D341Med (cell line): ENCODE measurements around the gene ARHGAP26.
"Not testable (repeated sequence)": the region's sequence is repeated elsewhere in the genome, so short reads cannot be mapped to it uniquely, and the experiment has no call there.

ENCODE experiments used
- DNase-seq: peaks from one replicate; pipeline ENCODE4 v3.0.0; 2012; ENCODE audit warnings: low spot score

The ARHGAP26 gene

DNA sequence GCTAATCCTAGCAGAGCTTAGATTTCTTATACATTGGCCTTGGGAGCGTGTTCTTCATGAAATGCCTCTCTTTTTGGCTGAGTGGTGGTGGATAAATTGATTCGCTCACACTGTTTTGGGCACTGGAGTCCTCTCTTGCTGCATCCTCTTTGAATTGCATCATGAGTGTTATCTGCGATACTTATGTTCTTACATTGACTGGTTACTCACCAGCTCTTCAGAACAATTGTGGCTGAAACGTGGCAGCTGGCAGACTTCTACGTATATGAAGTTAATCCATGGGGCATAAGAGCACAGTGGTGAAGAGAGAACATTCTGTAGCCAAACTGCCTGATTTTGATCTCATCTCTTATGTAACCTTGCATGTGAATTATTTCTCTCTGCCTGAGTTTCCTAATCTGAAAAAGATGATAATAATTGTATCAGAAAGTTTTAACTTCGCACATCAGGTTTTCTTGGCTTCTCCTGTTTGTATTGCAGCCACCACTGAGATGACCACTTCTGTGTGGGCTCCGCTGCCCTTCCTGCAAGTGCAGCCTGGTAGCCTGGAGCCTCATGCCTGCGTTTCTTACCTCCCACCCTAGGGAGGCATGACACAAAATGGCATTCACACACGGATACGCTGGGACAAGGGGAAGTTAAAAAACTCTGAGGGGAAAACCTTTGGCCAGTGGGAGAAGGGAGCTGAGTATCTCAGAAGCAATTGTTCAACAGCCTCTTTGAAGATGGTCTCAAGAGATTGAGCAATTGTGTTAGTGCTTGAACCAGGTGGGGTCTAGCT, 295.2 kb downstream of the ARHGAP26 start:
- no peak for DNase-seq

DNA sequence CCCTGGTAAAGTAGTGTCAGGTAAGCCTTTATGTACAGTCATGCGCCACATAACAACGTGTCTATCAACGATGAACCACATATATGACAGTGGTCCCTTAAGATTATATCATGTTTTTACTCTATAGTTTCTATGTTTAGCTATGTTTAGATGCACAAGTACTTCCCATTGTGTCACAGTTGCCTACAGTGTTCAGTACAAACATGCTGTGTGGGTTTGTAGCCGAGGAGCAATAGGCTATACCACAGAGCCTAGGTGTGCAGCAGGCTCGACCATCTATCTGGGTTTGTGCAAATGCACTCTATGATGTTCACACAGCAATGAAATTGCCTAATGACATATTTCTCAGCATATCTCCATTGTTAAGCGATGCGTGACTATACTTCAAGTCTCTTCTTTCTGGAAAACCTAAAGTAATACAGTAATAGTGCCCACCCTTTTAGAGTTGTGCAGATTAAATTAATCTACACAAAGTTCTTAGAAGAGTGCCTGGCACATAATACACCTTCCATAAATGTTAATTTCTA, 295.9 kb downstream of the ARHGAP26 start:
- DNase-seq: no peak

DNA sequence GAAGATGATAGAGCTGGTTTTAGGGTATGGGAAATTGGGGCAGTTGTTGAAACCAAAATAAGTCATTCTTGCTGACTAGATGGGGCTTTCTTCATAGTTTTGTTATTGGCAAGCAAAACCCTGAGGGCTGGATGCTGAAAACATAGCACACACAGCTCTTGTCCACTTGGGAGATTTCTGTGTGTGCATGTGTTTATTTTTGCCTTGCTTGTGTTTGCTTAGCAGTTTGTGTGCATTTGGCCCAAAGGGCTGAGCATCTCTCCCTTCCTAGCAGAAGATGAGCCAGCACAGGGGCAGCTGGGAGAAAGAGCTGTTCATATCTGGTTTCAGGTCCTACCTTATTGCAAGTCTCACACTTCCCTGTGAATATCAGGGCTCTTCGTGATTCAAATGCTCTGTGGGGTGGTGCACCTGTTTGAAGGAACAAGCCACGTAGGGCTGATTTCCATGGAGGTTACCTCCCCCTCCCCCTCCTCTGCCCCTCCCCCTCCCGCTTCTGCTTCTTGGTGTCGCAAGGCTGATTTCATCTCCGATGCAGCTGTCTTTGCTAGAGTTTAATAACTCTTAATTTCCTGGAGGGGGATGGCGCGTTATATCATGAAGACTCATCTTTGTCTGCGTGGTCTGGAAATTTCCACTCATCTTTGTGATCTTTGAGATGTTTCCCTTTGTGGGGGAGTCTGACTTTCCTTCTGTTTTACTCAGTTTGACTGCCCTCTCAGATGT, 296.5 kb downstream of the ARHGAP26 start:
- DNase-seq: no peak

DNA sequence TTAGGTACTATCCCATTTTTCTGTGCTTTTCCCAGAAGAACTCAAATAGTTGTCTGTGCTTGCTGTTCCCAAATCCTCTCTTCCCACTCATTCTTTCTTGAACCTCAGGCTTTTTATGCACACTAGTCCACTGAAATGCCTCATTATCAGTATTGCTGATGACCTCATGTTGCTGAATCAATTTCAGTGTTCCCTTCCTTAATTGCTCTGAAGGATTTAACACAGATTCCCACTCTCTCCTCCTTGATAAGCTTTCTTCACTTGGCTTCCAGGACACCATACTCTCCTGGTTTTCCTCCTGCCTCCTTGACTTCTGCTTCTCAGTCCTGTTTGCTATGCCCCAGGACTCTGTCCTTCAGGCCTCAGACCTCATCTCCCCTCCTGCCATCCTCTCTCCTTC, 298.5 kb downstream of the ARHGAP26 start:
- no peak for DNase-seq

DNA sequence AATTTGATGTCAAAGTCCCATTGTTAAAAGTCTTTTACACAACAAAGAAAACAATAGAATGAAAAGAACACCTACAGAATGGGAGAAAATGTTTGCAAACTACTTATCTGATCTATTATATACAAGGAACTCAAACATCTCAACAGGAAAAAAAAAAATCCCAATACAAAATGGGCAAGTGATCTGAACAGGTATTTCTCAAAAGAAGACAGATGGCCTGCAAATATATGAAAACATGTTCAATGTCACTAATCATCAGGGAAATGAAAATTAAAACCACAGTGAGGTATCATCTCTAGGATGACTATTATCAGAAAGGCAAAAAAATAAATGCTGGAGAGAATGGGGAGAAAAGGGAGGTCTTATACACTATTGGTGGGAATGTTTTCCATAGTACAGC, 301.8 kb downstream of the ARHGAP26 start:
- no peak for DNase-seq

DNA sequence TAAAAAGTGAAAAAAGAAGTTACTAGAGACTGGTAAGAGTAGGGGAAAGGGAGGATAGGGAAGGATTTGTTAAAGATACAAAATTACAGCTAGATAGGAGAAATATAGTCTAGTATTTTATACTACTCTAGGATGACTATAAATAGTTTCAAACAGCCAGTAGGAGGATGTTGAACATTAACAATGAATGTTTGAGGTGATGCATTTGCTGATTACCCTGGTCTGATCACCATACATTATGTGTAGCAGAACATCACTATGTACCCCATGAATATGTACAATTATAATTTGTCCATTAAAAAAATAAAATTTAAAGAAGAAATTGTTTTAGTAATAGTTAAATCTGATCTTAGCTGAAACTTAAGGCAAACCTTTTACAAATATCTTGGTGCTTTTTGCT, 302.6 kb downstream of the ARHGAP26 start:
- no peak for DNase-seq

DNA sequence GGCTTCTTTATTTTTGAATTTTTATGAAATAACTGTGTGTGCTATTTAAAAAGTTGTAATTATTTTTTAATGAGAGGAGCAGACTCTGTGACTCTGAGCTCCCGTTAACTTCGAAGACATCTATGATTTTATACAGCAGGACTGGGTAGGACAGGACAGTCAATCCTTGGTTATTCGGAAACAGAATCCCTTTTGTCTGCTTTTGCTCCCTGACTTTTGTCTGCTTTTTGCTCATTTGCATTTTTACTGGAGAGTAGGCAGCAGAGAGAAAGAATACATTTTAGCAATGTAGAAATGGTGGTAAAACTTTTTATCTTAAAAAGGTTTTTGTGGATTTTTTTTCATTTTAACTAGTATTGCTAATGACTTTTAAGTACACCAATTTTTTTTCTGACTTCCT, 303.6 kb downstream of the ARHGAP26 start:
- DNase-seq: no peak

DNA sequence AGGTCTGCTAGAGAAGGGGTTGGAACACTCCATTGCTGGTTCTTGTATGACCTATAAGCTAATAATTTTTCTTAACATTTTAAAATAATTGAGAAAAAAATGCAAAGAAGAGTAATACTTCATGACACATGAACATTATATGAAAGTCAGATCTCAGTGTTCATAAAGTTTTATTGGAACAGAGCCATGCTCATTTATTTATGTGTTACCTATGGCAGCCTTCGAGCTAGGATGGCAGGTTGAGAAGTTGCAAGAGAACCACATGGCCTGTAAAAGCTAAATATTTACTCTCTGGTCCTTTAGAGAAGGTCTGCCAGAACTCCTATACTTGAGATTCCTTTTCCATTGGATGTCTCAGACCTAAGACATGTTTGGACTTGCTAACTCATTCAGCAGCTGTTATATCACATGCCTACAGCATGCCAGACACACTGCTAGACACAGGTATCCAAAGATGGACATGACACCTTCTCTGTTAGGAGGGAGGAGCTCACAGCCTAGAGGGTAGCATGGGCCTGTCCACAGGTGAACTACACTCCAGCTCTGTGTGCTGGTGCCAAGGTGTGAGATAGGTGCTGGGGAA, 304.3 kb downstream of the ARHGAP26 start:
- no peak for DNase-seq

DNA sequence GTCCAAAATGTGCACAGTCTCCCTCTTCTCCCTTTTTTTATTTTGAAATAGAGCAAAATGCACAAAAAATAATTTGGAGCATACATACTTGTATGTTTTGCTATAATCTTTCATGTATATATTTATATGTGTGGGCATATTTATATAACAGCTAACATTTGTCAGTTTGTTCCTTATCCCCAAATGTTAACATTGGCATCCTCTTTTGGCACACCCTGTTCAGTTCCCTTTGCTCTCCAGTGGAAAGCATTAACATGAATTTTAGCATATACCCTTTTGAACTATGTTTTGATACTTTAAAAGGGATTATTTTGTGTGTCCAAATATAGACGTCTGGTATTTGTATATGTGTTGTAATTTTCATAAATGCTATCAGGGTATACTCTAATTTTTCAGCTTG, 306.2 kb downstream of the ARHGAP26 start:
- no peak for DNase-seq

DNA sequence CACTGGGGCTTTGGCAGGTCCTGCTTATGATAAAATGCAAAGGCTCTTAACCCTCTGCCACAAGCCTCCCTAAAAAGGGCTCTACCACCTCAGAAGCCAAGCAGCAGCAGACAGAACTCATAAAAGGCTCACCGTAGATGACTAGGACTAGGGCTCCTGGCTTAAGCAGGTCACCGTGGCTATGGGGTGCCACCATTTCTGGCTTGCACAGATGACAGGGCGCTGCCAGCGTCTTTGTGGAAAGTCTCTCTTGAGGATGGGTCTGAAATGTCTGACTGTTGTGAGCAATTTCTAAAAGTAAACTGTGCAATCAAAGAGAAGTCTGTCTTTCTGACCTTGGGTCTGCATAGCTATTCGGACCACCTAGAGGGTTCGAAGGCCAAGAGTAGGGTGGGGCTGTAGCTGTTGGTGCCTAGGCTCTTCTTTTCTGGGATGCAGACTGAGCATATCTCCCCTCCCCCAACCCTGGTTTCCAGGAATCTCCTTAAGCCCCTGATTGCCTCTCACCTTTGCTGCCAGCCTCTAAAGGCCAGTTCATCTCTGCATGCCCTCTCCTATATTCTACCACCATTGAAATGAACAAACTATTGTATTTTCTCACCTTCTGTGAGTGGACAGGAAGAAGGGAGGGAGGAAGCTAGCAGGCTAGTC, 307.4 kb downstream of the ARHGAP26 start:
- no peak for DNase-seq

DNA sequence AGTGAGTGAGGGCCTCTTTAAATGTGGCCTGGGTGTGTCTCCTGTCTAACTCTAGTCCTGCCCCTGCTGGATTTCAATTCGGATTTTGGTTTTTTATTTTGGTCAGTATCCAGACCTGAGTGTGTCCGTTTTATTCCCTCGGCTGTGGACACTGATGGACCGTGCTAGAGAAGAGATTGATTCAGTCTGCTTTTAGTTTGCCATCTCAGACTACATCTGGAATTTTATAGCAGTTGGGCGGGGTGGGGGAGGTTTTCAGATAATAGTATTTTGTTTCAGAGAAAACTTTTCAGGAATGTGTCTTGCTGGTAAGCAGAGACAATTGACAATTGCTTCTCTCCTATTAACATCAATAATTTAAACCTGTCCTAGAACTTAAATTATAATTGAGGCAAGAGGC, 308.1 kb downstream of the ARHGAP26 start:
- DNase-seq: no peak

DNA sequence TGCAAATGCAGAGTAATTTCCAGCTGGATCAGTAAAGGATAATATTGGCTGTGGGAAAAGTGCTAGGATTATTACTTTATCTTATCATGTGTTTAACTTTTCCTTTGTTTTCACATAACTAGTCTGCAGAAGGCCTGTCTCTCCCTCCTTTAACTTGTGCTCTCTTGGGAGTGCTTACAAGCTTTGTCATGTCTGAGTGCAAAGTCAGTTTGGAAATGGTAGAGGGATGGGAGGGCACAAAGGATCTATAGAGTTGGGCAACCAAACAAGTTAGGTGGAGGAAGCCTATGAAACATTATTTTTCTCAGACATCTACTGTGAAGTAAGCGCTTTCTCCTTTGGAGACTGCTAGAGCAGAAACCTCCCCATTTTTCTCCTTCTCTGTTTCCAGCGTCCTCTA, 308.8 kb downstream of the ARHGAP26 start:
- no peak for DNase-seq

DNA sequence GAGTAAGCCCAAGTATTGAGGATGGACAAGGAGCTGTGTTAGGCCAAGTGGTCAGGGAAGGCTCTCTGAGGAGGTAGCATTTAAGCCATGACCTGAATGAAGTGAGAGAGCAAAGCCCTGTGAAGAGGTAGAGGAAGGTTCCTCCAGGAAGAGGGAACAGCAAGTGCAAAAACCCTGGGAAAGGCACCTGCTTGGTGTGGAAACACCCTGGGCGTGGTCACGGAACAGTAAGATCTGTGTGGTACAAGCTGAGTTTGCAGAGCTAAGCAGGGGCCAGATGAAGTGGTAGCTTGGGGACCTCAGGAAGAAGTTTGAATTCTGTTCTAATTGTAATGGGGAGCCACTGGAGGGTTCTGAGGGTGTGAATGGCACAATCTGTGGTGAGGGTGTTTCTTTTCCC, 310.2 kb downstream of the ARHGAP26 start:
- DNase-seq: no peak

DNA sequence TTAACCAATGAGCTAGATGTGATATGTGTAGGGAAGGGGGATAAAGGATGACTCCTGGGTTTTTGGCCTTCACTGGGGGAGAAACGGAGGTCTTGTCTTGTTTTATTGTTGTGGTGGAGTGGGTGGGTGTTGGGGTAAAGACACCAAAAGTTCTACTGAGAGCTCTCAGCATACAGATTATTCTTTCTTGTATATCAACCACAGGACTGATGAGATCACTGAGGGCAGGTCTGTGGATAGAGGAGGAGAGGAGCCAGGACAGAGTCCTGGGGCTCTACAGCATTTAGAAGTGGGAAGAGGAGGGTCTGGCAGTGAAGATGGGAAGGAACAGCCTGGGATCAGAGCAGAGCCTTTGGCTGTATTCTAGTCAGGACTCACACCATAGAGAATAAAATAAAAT, 310.8 kb downstream of the ARHGAP26 start:
- DNase-seq: no peak

DNA sequence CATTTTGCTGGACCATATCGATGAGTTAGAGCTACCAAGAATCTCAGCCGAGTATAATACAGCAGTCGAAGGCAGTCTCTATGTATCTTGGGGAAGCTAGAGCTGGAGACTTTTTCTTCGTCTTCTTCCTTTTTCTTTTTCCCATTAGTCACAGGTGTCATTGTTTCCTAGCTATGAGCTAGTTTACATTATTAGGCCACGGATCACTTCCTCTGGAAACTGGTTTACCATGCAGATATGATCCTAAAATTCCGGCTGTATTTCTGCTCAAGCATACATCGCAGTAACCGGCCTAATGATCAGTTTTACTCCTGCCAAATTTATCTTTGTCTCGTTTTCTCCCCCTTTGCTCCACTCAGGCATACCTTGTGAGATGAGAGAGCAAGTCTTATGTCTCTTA, 312.8 kb downstream of the ARHGAP26 start:
- DNase-seq: no peak

DNA sequence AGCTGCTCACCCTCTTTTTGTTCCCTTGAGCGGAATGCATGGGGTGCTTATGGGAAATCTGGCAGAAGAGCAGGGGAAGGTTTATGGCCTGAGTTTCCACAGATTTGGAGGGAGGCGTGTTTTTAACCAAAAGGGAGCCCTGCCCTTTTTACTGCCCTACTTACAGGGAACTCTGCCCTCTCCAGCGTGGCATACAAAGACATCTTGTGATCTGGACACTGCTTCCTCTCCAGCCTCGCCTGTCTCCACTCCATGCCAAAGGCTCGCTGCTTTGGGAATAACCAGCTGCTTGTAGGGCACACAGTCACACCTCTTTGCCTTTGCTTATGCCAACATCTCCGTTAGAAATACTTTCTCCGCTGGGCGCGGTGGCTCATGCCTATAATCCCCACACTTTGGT, 314.2 kb downstream of the ARHGAP26 start:
- DNase-seq: no peak

DNA sequence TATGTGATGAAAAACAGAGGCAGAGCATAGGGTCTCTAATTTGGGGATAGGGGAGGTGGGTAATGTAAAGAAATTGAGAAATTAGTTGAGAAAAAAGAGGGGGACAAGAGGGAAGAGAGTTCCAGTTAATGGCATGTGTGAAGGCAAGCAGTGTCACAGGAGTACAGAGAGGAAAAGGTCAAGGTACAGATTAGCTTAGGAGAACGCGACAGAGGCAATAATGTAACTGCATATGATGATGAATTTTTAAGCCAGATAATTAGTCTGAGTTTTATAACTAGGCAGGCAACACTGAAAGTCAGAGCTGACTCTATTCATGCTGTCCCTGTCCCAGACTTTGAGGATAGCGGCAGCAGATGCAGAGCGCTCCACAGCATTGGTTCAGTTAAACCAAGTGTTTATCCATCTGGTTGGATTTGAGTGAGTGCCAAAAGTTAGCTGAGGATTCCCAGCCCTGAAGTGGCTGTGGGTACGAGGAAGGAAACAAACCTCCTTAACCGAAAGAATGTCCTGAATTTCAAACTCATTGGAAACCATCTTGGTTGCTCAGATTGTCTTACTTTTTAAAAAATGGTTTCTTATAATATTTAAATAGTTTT, 315.2 kb downstream of the ARHGAP26 start:
- DNase-seq: peak; percentile 60

DNA sequence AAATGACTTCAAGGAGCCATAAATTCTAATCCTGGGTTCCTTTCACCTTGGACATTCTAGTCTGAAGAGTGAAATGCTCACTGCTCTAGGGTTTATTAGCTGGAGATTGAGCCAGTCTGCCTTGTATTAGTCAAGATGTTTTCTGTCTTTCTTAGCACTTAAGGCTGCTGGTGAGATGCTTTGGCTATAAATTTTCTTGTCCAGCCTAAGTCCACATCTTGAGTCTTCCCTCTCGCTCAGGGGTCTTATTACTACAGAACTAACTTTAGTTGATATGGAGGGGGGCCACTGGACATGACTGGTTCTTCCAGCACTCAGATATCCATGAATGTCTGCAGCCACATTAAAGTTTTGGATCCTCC, 316.4 kb downstream of the ARHGAP26 start:
- DNase-seq: no peak

DNA sequence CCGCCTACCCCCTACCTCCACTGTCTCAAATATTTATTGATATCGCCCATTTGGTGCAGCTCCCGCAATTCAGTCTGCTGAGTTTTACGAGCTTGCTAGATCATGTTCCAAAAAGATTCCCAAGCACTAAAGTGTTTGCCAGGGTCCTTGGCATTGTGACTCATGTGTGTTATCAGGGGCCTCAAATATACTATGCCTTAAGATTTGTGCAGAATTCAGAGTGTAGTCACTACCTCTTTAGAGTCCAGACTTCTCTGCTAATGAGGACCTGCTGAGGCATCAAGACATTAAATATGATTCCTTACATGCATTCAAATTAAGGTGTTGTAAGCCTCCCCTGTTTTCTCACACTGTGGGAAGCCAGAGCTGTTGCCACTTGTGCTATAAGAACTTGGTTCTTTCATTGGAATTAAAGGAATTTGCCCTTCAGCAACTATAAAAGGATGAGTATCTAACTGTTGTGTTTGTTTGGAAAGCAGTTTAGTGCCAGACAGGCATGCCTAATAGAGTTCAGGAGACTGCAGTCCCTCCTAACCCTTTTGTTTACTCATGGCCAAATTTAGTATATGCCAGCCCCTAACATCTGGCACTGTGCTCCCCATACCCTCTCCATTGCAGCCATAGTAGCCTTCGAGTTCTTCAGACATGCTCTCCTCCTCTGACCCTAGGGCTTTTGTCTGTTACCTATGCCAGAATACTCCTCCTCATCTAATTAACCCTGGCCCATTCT, 316.9 kb downstream of the ARHGAP26 start:
- no peak for DNase-seq

DNA sequence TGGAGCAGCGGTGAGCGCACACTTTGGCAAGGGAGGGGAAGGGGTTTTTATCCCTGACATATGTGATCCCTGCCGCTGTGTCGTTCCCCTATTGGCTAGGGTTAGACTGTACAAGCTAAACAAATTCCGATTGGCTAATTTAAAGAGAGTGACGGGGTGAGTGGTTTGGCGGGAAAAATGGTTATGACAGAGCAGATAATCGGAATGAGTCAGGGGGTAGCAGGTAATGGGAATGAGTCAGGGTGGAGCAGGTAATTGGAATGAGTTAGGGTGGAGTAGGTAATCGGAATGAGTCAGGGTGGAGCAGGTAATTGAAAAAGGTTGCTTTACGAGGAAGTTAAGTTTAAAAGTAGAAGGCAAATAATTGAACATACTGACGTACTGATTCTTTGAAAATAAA, 318.5 kb downstream of the ARHGAP26 start:
- not testable (repeated sequence) for DNase-seq

DNA sequence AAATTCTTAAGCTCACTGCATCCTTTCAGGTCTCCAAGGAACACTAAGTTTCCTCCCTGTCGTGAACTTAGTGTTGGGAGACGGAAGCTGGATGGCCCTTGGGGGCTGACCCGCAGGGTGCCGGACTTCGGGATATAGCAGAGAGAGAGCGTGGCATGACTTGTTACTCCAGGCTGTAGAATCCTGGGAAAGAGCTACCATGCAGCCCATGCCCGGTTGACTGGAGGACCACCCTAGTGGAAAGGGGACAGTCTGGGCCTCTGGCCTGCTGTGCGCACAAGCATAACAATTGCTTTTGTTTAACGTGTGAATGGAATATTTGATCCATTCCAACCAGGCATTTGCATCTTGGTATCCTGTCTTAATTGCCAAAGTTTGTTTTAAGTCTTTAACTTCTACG, 319.9 kb downstream of the ARHGAP26 start:
- DNase-seq: not testable (repeated sequence)
